ENCODE results near the gene CCDC82. TPM values are rescaled to one million over a fixed set of nuclear protein-coding genes. Genes with fewer than 3 reads are reported as not detected.

The CCDC82 gene
- total RNA-seq, 1 experiment from 2014 or later = 15.8 TPM

DNA sequence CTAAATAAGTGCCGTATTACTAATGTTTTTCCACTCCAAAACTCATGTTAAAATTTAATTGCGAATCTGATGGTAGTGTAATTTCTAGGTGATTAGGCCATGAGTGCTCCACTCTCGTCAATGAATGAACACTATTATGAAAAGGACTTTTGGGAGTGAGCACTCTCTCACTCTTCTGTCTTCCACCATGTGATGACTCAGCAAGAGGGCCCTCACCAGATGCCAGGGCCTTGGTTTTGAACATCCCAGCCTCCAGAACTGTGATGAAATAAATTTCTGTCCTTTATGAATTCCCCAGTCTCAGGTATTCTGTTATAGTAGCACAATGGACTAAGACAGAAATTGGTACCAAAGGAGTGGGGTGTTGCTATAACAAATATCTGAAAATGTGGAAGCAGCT, 8.2 kb upstream of the CCDC82 start:
- Mint-ChIP-seq H3K27ac (ENCODE audit: low read depth, unreplicated experiment) (no peak overlapping the region), H3K36me3 (ENCODE audit: insufficient read depth, unreplicated experiment) (no peaks in the 10 kb centered on the region)
- intact Hi-C loops (cut with micrococcal nuclease) = no loop called here

DNA sequence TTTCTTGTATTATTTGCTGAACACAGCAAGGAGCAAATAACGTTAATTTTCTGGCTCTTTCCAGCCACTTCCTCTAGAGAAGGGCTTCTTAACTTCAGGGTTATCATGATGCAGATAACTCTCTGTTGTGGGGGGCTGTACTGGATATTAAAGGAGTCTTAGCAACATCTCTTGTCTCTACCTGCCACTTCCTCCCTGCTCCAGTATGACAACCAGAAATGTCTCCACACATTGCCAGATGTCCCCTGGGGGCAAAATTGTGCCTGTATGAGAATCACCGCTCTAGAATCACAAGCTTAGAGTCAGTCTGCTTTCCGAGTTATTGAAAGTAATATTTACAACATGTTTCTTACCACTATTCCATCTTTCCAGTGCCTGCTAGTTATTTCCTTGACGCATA, 6.9 kb upstream of the CCDC82 start:
- intact Hi-C loops (cut with micrococcal nuclease) = no loop called here
- H3K27me3 Mint-ChIP-seq (ENCODE audit: insufficient read depth, unreplicated experiment) = peaks cover 7% of the 10 kb centered on the region
- peaks cover 3% of the 10 kb centered on the region for H3K4me1 Mint-ChIP-seq (ENCODE audit: insufficient read depth, unreplicated experiment)
- no peaks in the 10 kb centered on the region for H3K9me3 Mint-ChIP-seq (ENCODE audit: unreplicated experiment)
- no peak for DNase-seq (ENCODE audit: unreplicated experiment)
- ChIA-PET CTCF (interaction anchor here (0.6 to 5.3 kb wide), 6 partner anchors 53 to 631 kb away, joined by 3 to 53 read pairs (median 7); partner anchors contain the start of gene MAML2), POLR2A (interaction anchor here (0.7 to 0.8 kb wide), 2 partner anchors 248 to 605 kb away, joined by 3 read pairs; no protein-coding TSS in a partner anchor)
- H3K27ac Mint-ChIP-seq (ENCODE audit: low read depth, unreplicated experiment) = no peak overlapping the region
- H3K36me3 Mint-ChIP-seq (ENCODE audit: insufficient read depth, unreplicated experiment) = no peaks in the 10 kb centered on the region
- no peak for TF ChIP-seq CTCF (IDR thresholded peaks at IDR 0.05; ENCODE audit: unreplicated experiment)
- BruUV-seq (replicated peaks) = no TSS peak
- no peak overlapping the region for H3K4me3 Mint-ChIP-seq (ENCODE audit: unreplicated experiment)

More for the DNA sequence above, 8.2 kb upstream of the CCDC82 start:
- Mint-ChIP-seq H3K27me3 (ENCODE audit: insufficient read depth, unreplicated experiment) (peaks cover 19% of the 10 kb centered on the region), H3K4me3 (ENCODE audit: unreplicated experiment) (no peak overlapping the region), H3K4me1 (ENCODE audit: insufficient read depth, unreplicated experiment) (no peaks in the 10 kb centered on the region), H3K9me3 (ENCODE audit: unreplicated experiment) (no peaks in the 10 kb centered on the region)
- CTCF ChIA-PET = interaction anchor here (1.0 to 5.3 kb wide), 2 partner anchors 55 to 562 kb away, joined by 5 to 53 read pairs; partner anchors contain the start of gene MAML2
- no peak for TF ChIP-seq CTCF (IDR thresholded peaks at IDR 0.05; ENCODE audit: unreplicated experiment)
- no TSS peak for BruUV-seq (replicated peaks)
- POLR2A ChIA-PET = interaction anchor here (1.7 kb wide), 1 partner anchor 8 kb away, joined by 6 read pairs; the partner anchor contains the start of genes CCDC82 and JRKL
- DNase-seq (ENCODE audit: unreplicated experiment) = no peak

DNA sequence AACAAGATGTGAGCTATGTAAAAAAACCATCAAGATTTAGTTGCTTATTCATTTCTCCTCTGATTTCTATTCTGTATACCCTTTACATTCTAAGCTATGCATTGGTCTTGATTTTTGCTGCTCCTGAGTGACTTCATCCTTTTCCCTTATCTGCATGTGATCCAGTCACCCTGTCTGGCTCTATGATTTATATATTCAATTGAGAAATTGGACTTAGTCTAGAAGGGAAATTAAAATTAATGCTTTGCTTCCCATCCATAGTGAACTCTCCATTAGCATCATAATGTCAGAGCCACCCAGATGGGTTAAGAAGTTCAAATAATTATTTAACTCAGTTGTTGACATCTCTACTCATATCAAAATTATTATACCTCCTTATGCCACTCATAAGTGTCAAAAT, 5.1 kb upstream of the CCDC82 start:
- CTCF ChIA-PET = interaction anchor here (0.6 to 5.3 kb wide), 24 partner anchors 51 to 1240 kb away, joined by 3 to 53 read pairs (median 4); partner anchors contain the start of genes FAM76B and MAML2
- Mint-ChIP-seq H3K27ac (ENCODE audit: low read depth, unreplicated experiment) (no peak overlapping the region), H3K36me3 (ENCODE audit: insufficient read depth, unreplicated experiment) (peaks cover 4% of the 10 kb centered on the region), H3K27me3 (ENCODE audit: insufficient read depth, unreplicated experiment) (no peaks in the 10 kb centered on the region), H3K4me3 (ENCODE audit: unreplicated experiment) (no peak overlapping the region), H3K4me1 (ENCODE audit: insufficient read depth, unreplicated experiment) (peaks cover 5% of the 10 kb centered on the region), H3K9me3 (ENCODE audit: unreplicated experiment) (no peaks in the 10 kb centered on the region)
- POLR2A ChIA-PET = interaction anchor here (1.3 to 1.6 kb wide), 2 partner anchors 340 to 604 kb away, joined by 7 to 8 read pairs; partner anchors contain the start of gene CEP57
- no peak for TF ChIP-seq CTCF (IDR thresholded peaks at IDR 0.05; ENCODE audit: unreplicated experiment)
- intact Hi-C loops (cut with micrococcal nuclease) = no loop called here
- no peak for DNase-seq (ENCODE audit: unreplicated experiment)
- no TSS peak for BruUV-seq (replicated peaks)

DNA sequence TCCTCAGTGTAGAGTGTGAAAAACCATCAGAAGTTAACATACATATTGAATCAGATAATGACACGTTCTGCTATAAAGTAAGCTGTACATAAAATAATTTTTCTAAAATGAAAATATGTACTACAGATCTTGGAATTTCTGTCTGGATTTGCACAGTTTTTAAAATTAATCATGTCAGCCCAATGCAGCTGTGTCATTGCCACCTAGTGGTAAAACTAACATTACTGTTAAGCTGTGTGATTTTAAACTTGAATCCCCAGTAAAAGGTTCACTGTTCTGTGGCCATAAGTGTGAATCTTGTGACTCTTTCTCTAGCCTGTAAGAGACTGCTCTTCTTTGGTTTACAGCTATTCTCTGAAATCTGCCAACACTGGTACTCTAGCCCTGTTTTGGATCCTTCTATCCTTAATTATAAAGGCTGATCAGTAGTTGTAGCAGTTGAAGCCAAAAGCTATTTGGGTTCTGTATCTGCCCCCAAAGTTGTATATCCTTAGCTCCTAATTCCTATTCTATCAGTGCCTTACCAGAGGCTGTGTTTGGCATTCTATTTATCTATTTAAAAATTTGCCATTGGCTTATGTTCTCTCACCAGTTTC, 4.1 kb upstream of the CCDC82 start:
- Mint-ChIP-seq H3K9me3 (ENCODE audit: unreplicated experiment) (no peaks in the 10 kb centered on the region), H3K27ac (ENCODE audit: low read depth, unreplicated experiment) (no peak overlapping the region), H3K4me1 (ENCODE audit: insufficient read depth, unreplicated experiment) (peaks cover 5% of the 10 kb centered on the region), H3K4me3 (ENCODE audit: unreplicated experiment) (no peak overlapping the region), H3K36me3 (ENCODE audit: insufficient read depth, unreplicated experiment) (peaks cover 4% of the 10 kb centered on the region), H3K27me3 (ENCODE audit: insufficient read depth, unreplicated experiment) (no peaks in the 10 kb centered on the region)
- intact Hi-C loops (cut with micrococcal nuclease) = loop anchor here (1.0 to 2.0 kb wide), 4 partner anchors 51 to 604 kb away; partner anchors contain the start of genes CEP57 and MAML2
- ChIA-PET CTCF (interaction anchor here (0.6 to 5.3 kb wide), 42 partner anchors 8 to 1239 kb away, joined by 3 to 53 read pairs (median 3); partner anchors contain the start of genes CEP57, FAM76B and MAML2), POLR2A (interaction anchor here (1.2 to 1.8 kb wide), 4 partner anchors 339 to 603 kb away, joined by 4 to 8 read pairs (median 8); partner anchors contain the start of gene CEP57)
- no TSS peak for BruUV-seq (replicated peaks)
- peak; percentile 53 for DNase-seq (ENCODE audit: unreplicated experiment)
- TF ChIP-seq CTCF (IDR thresholded peaks at IDR 0.05; ENCODE audit: unreplicated experiment) = peak; percentile 73

Measured in MCF 10A (cell line).